GM12891 (cell line): Measurements from ENCODE around the gene ATP1A2.
A peak's percentile ranks its signal among the peaks of the same experiment; 100 is the strongest.

Source experiments
- DNase-seq: peaks from one replicate; pipeline ENCODE4 v3.0.0; 2011; ENCODE audit warnings: low spot score; ENCODE audit not compliant: insufficient read length
- FAIRE-seq: peaks from 2 replicates; lab custom pipeline; 2011; peaks lifted over from hg19 to GRCh38; lab: Jason Lieb, UNC
- PAX5 ChIP-seq: IDR thresholded peaks from 2 replicates; pipeline ENCODE4 v1.6.1; 2011; ENCODE audit warnings: low read length, moderate library complexity, mild to moderate bottlenecking; ENCODE audit not compliant: insufficient read depth, severe bottlenecking
- POLR2A ChIP-seq: IDR thresholded peaks from 2 replicates; pipeline ENCODE4 v1.6.1; 2011; ENCODE audit warnings: low read depth, low read length, control low read depth
- POLR2AphosphoS5 ChIP-seq: IDR thresholded peaks from 2 replicates; pipeline ENCODE4 v1.6.1; 2011; ENCODE audit warnings: low read depth, low read length, control low read depth
- POU2F2 ChIP-seq: IDR thresholded peaks from 2 replicates; pipeline ENCODE4 v1.6.1; 2011; ENCODE audit warnings: low read depth, mild to moderate bottlenecking, control low read depth, low read length, moderate library complexity
- SPI1 ChIP-seq: IDR thresholded peaks from 2 replicates; pipeline ENCODE4 v1.6.1; 2011; ENCODE audit warnings: low read depth, low read length, control low read depth
- TAF1 ChIP-seq: IDR thresholded peaks from 2 replicates; pipeline ENCODE4 v1.6.1; 2011; ENCODE audit warnings: low read depth, low read length, control low read depth

Gene ATP1A2

GRCh38 chr1:160094291-160094625, 21.3 kb upstream of the ATP1A2 start:
- DNase-seq, result no peak
- no peak for TF ChIP-seq POU2F2
- TF ChIP-seq TAF1, result no peak
- TF ChIP-seq POLR2AphosphoS5, result no peak
- no peak for TF ChIP-seq SPI1
- TF ChIP-seq POLR2A, result no peak
- FAIRE-seq, result no peak

- FAIRE-seq, result no peak
Observed at GRCh38 chr1:160094806-160095205, 20.8 kb upstream of the ATP1A2 start.

GRCh38 chr1:160095382-160096105, 20.0 kb upstream of the ATP1A2 start:
- DNase-seq (no peak), FAIRE-seq (peak; percentile 28)
- no peak for TF ChIP-seq POLR2AphosphoS5
- TF ChIP-seq SPI1, result no peak
- TF ChIP-seq POU2F2, result no peak
- TF ChIP-seq PAX5, result no peak
- TF ChIP-seq TAF1, result no peak
- TF ChIP-seq POLR2A, result no peak

More at GRCh38 chr1:160094806-160095205, 20.8 kb upstream of the ATP1A2 start:
- TF ChIP-seq SPI1 (no peak), POU2F2 (no peak), TAF1 (no peak), PAX5 (no peak), POLR2AphosphoS5 (no peak), POLR2A (no peak)
- no peak for DNase-seq

GRCh38 chr1:160096274-160097116, 19.1 kb upstream of the ATP1A2 start:
- TF ChIP-seq SPI1, result no peak
- TF ChIP-seq POLR2AphosphoS5, result no peak
- no peak for DNase-seq
- no peak for FAIRE-seq

GRCh38 chr1:160097151-160097910, 18.2 kb upstream of the ATP1A2 start:
- TF ChIP-seq POU2F2 (no peak), POLR2A (no peak), PAX5 (no peak), POLR2AphosphoS5 (no peak), SPI1 (no peak), TAF1 (no peak)
- FAIRE-seq (peak; percentile 61), DNase-seq (no peak)

- TF ChIP-seq PAX5 (peak; percentile 18), POU2F2 (no peak), POLR2A (no peak), SPI1 (no peak), TAF1 (no peak), POLR2AphosphoS5 (no peak)
- peak; percentile 90 for DNase-seq
- FAIRE-seq, result peak; percentile 93
Observed at GRCh38 chr1:160097911-160098851, 17.4 kb upstream of the ATP1A2 start, which contains the start of gene IGSF8. IGSF8 (minus strand) TSS chr1:160098619; CDS start chr1:160098472, 147 bp downstream.

- DNase-seq, result peak; percentile 97
- FAIRE-seq, result no peak
- TF ChIP-seq TAF1 (no peak), SPI1 (no peak), POLR2AphosphoS5 (no peak), POU2F2 (no peak), POLR2A (no peak), PAX5 (no peak)
Observed at GRCh38 chr1:160098852-160099561, 16.6 kb upstream of the ATP1A2 start.

GRCh38 chr1:160099716-160100375, 15.7 kb upstream of the ATP1A2 start:
- FAIRE-seq, result peak; percentile 31

More at GRCh38 chr1:160099716-160100375, 15.7 kb upstream of the ATP1A2 start:
- TF ChIP-seq POU2F2 (no peak), POLR2AphosphoS5 (no peak), SPI1 (no peak), TAF1 (no peak), POLR2A (no peak), PAX5 (no peak)
- DNase-seq, result no peak
